K562 (cell line): ENCODE measurements around the gene CLDN7. TPM values are rescaled to one million over a fixed set of nuclear protein-coding genes. Genes with fewer than 3 reads are reported as not detected.

ENCODE experiments used
- ARID1B ChIP-seq: fragments of 450-650 bp; IDR thresholded peaks from 2 replicates; pipeline ENCODE4 v1.6.1; 2016; ENCODE audit warnings: antibody characterized with exemption, mild to moderate bottlenecking, inconsistent platforms
- ARNT ChIP-seq, 2 experiments: fragments of 450-650 bp; IDR thresholded peaks; 2 replicates each; pipeline ENCODE4 v1.6.1; 2016; ENCODE audit warnings: mild to moderate bottlenecking in 1 of 2
- ELF1 ChIP-seq: fragments of 200-800 bp; sonication (Bioruptor generic); IDR thresholded peaks from 2 replicates; pipeline ENCODE4 v1.6.1; 2016; ENCODE audit warnings: missing genetic modification characterization, missing compliant biosample characterization
- MTF1 ChIP-seq: fragments of 250-450 bp; sonication (Bioruptor Pico); IDR thresholded peaks from 2 replicates; pipeline ENCODE4 v1.9.0; 2021; ENCODE audit warnings: moderate library complexity, mild to moderate bottlenecking, inconsistent platforms, borderline replicate concordance
- NBN ChIP-seq: fragments of 450-650 bp; IDR thresholded peaks from 2 replicates; pipeline ENCODE4 v1.6.1; 2016; ENCODE audit warnings: low read depth, mild to moderate bottlenecking
- NKRF ChIP-seq: fragments of 450-650 bp; IDR thresholded peaks from 2 replicates; pipeline ENCODE4 v1.6.1; 2016; ENCODE audit warnings: borderline replicate concordance
- NR2C1 ChIP-seq, 2 experiments: fragments of 450-650 bp; IDR thresholded peaks; 2 replicates each; pipeline ENCODE4 v1.6.1; 2017; ENCODE audit warnings: mild to moderate bottlenecking in 2 of 2, antibody characterized with exemption in 1 of 2, inconsistent platforms in 1 of 2, missing compliant biosample characterization in 1 of 2, missing genetic modification characterization in 1 of 2
- RBM15 ChIP-seq: fragments of 200-400 bp; formaldehyde crosslinking; IDR thresholded peaks from 2 replicates; pipeline ENCODE4 v1.6.1; 2018; ENCODE audit warnings: mild to moderate bottlenecking, low read length, moderate library complexity; ENCODE audit not compliant: insufficient read depth
- SMC3 ChIP-seq: conservative IDR thresholded peaks from 2 replicates; pipeline ENCODE4 v1.6.1; 2011; ENCODE audit warnings: low read depth, low read length, improper control_type of control experiment; ENCODE audit not compliant: insufficient read depth
- SUPT5H ChIP-seq: fragments of 450-650 bp; IDR thresholded peaks from 2 replicates; pipeline ENCODE4 v1.6.1; 2016
- ZBTB1 ChIP-seq: sonication (generic); formaldehyde crosslinking; IDR thresholded peaks from 2 replicates; pipeline ENCODE4 v1.8.1; 2023; ENCODE audit warnings: missing genetic modification reagents, low read depth, mild to moderate bottlenecking, borderline replicate concordance
- ZNF140 ChIP-seq: fragments of 250-450 bp; sonication (Bioruptor Pico); IDR thresholded peaks from 2 replicates; pipeline ENCODE4 v1.8.0; 2021; ENCODE audit warnings: moderate library complexity, mild to moderate bottlenecking, inconsistent platforms
- ZNF511 ChIP-seq: sonication (generic); formaldehyde crosslinking; IDR thresholded peaks from 2 replicates; pipeline ENCODE4 v1.8.0; 2022; ENCODE audit warnings: mild to moderate bottlenecking, missing genetic modification reagents
- ZNF609 ChIP-seq: sonication (generic); formaldehyde crosslinking; IDR thresholded peaks from 2 replicates; pipeline ENCODE4 v1.8.1; 2023; ENCODE audit warnings: missing genetic modification reagents, mild to moderate bottlenecking, borderline replicate concordance
- polyA plus RNA-seq, 8 experiments: library from polyadenylated mRNA; depleted of rRNA in 4 of 8; stranded (reverse) in 5 of 8; unstranded in 3 of 8; fragments of >200 nt; fragmentation: Nextera tagmentation in 2 of 8; fragmentation: Illumina TruSeq in 1 of 8; extraction: Ambion mirVana in 2 of 8; extraction: Trizol in 1 of 8; gene quantifications; 2 replicates each; pipeline versions ENCODE4 v1.2.1 to v1.2.3, GENCODE V29; 2011 to 2014; ENCODE audit warnings: inconsistent platforms in 1 of 8, missing spikeins in 1 of 8
- total RNA-seq, 7 experiments: library from RNA; depleted of rRNA in 6 of 7; stranded (reverse); fragments of >200 nt in 6 of 7; fragmentation: Illumina TruSeq in 2 of 7; extraction: Trizol in 2 of 7; gene quantifications; 2 replicates each; pipeline versions ENCODE4 v1.2.1 to v1.2.3, GENCODE V29; 2011 to 2021; ENCODE audit warnings: low replicate concordance in 1 of 7
- TF ChIP-seq, protein P1 (sequence below): sonication (generic); IDR thresholded peaks from 2 replicates; pipeline ENCODE4 v1.6.1; 2016
- TF ChIP-seq, protein P2 (sequence below): fragments of 250-450 bp; sonication (Bioruptor Pico); IDR thresholded peaks from 2 replicates; pipeline ENCODE4 v1.8.0; 2022; ENCODE audit warnings: inconsistent platforms

Gene CLDN7
- total and polyA plus RNA-seq, 9 of the 15 experiments (the other 6 are each of a cell fraction or from before 2014, with no cell fraction given): 2.2 to 14.5 (median 7.6) TPM

DNA sequence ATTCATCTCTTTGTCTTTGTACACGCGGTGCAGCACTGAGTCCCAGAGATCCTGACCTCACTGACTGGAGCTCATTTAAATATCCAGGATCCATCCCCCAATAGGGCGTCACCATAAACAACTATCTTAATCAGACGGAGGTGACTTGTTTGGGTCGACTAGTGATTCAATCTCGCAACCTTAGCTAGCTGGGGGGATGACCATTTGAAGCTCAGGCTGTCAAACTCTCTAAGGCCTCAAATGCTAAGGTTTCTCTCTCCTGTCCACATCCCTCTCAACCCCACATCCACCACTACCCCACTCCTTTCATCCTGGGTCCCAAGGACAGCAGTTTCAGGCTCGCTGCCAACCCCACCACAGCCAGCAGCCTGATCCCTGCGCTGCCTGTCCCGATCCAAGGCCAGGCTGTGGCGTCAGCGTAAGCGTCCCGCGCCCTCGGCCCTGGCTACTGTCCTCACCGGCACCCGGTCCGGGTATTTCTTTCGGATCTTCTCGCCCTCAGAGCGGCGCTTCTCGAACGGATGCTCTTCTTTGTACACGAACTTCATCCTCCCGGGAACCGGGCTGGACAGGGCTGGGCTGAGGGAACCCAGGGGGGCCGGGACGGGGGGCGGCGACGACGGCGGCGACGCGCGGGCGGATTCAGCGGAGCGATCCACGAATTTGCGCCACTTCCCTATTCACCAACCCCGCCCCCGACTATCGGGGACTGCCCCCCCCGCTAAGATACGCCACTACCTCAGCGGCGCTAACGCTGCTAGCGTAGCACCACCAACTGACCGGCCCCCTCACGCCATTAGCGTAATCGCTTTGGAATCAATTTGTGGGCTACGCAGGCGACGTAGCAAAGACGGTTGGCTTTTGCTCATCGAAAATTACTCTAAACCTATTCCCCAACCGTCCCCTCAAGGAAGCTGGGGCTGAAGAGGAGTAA lies 20.2 kb downstream of the CLDN7 start, which contains the start of gene GABARAP (continued):
- TF ChIP-seq, protein P1, sequence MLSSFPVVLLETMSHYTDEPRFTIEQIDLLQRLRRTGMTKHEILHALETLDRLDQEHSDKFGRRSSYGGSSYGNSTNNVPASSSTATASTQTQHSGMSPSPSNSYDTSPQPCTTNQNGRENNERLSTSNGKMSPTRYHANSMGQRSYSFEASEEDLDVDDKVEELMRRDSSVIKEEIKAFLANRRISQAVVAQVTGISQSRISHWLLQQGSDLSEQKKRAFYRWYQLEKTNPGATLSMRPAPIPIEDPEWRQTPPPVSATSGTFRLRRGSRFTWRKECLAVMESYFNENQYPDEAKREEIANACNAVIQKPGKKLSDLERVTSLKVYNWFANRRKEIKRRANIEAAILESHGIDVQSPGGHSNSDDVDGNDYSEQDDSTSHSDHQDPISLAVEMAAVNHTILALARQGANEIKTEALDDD: peak; percentile 94
- TF ChIP-seq MTF1 (no peak), NBN (no peak), ARID1B (peak; percentile 25; the same call in 1 of the 2 replicates), ARNT (IDR thresholded peaks at IDR 0.05) (no peak), SUPT5H (peak; percentile 17; the same call in 1 of the 2 replicates), ZBTB1 (CRISPR knock-in tag) (no peak), ELF1 (tag) (peak; percentile 72), NR2C1 (IDR thresholded peaks at IDR 0.05) (no peak), NR2C1 (tag; IDR thresholded peaks at IDR 0.05) (no peak), ZNF609 (CRISPR knock-in tag) (no peak), RBM15 (no peak), SMC3 (no peak), ZNF511 (CRISPR knock-in tag) (peak; percentile 70; the same call in 1 of the 2 replicates), ZNF140 (CRISPR knock-in tag) (no peak), NKRF (peak; percentile 66)
- TF ChIP-seq, protein P2, sequence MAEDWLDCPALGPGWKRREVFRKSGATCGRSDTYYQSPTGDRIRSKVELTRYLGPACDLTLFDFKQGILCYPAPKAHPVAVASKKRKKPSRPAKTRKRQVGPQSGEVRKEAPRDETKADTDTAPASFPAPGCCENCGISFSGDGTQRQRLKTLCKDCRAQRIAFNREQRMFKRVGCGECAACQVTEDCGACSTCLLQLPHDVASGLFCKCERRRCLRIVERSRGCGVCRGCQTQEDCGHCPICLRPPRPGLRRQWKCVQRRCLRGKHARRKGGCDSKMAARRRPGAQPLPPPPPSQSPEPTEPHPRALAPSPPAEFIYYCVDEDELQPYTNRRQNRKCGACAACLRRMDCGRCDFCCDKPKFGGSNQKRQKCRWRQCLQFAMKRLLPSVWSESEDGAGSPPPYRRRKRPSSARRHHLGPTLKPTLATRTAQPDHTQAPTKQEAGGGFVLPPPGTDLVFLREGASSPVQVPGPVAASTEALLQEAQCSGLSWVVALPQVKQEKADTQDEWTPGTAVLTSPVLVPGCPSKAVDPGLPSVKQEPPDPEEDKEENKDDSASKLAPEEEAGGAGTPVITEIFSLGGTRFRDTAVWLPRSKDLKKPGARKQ (CRISPR knock-in tag): no peak
